Loucy (cell line): Measurements from ENCODE around the gene ACOXL.

Experiments
- H2AFZ ChIP-seq: fragments of 200-600 bp; sonication (generic); 2 replicates; pipeline ENCODE4 v1.6.0; 2016; ENCODE audit warnings: antibody characterized with exemption, mild to moderate bottlenecking, low read length, moderate library complexity
- H3F3A ChIP-seq: fragments of 200-600 bp; 2 replicates; pipeline ENCODE4 v1.6.0; 2016; ENCODE audit warnings: antibody characterized with exemption, low read depth, mild to moderate bottlenecking
- H3K27me3 ChIP-seq: fragments of 200-600 bp; sonication (generic); 2 replicates; pipeline ENCODE4 v1.6.1; 2014; ENCODE audit warnings: low read length, mild to moderate bottlenecking; ENCODE audit not compliant: insufficient read depth, poor library complexity, severe bottlenecking
- H3K36me3 ChIP-seq: fragments of 200-600 bp; sonication (generic); 2 replicates; pipeline ENCODE4 v1.6.1; 2016; ENCODE audit warnings: low read length; ENCODE audit not compliant: insufficient read depth
- H3K4me1 ChIP-seq: fragments of 200-600 bp; sonication (generic); 2 replicates; pipeline ENCODE4 v1.5.1; 2014; ENCODE audit warnings: low read length, mild to moderate bottlenecking; ENCODE audit not compliant: insufficient read depth, poor library complexity, severe bottlenecking
- H3K4me2 ChIP-seq: fragments of 200-600 bp; sonication (generic); 2 replicates; pipeline ENCODE4 v1.6.0; 2014; ENCODE audit warnings: antibody characterized with exemption, low read length, low read depth, mild to moderate bottlenecking; ENCODE audit not compliant: poor library complexity, severe bottlenecking
- H3K4me3 ChIP-seq: fragments of 200-600 bp; sonication (generic); 2 replicates; pipeline ENCODE4 v1.5.1; 2014; ENCODE audit warnings: low read length, mild to moderate bottlenecking, mixed read lengths; ENCODE audit not compliant: poor library complexity, severe bottlenecking
- H3K79me2 ChIP-seq: fragments of 200-600 bp; sonication (generic); 2 replicates; pipeline ENCODE4 v1.6.1; 2014; ENCODE audit warnings: low read length; ENCODE audit not compliant: insufficient read depth
- H3K9ac ChIP-seq: fragments of 200-600 bp; sonication (generic); 2 replicates; pipeline ENCODE4 v1.6.0; 2014; ENCODE audit warnings: mild to moderate bottlenecking, low read depth, low read length, moderate library complexity; ENCODE audit not compliant: poor library complexity, severe bottlenecking
- H3K9me2 ChIP-seq: fragments of 200-600 bp; sonication (generic); replicated peaks from 2 replicates; pipeline ENCODE4 v1.6.1; 2016; ENCODE audit warnings: low read depth, low read length, mixed read lengths
- H3K9me3 ChIP-seq: fragments of 200-600 bp; sonication (generic); 2 replicates; pipeline ENCODE4 v1.6.1; 2014; ENCODE audit warnings: mild to moderate bottlenecking, antibody characterized with exemption, low read length, low read depth; ENCODE audit not compliant: insufficient read depth
- H4K20me1 ChIP-seq: fragments of 200-600 bp; sonication (generic); 2 replicates; pipeline ENCODE4 v1.6.0; 2014; ENCODE audit warnings: antibody characterized with exemption, low read length, mild to moderate bottlenecking; ENCODE audit not compliant: insufficient read depth, poor library complexity, severe bottlenecking
- CTCF ChIP-seq: fragments of 200-600 bp; sonication (generic); conservative IDR thresholded peaks from 2 replicates; pipeline ENCODE4 v1.5.1; 2014; ENCODE audit warnings: mild to moderate bottlenecking, antibody characterized with exemption, low read length
- EZH2phosphoT487 ChIP-seq: fragments of 200-600 bp; IDR thresholded peaks from 2 replicates; pipeline ENCODE4 v1.6.1; 2018; ENCODE audit warnings: antibody characterized with exemption, mild to moderate bottlenecking, moderate library complexity, borderline replicate concordance

ACOXL gene

GRCh38 chr2:110784047-110784631 is 51.8 kb downstream of the ACOXL start:
- H3K4me2 ChIP-seq, result no peak overlapping the region
- H3K9ac ChIP-seq, result no peak overlapping the region
- TF ChIP-seq CTCF (no peak), EZH2phosphoT487 (no peak)
- no peaks in the 10 kb centered on the region for H3K79me2 ChIP-seq
- H4K20me1 ChIP-seq, result no peaks in the 10 kb centered on the region
- H3K4me3 ChIP-seq, result no peak overlapping the region
- H3K9me3 ChIP-seq, result no peaks in the 10 kb centered on the region
- H3F3A ChIP-seq, result no peaks in the 10 kb centered on the region
- no peaks in the 10 kb centered on the region for H3K27me3 ChIP-seq
- no peaks in the 10 kb centered on the region for H3K9me2 ChIP-seq
- H3K4me1 ChIP-seq, result peaks cover 1% of the 10 kb centered on the region
- H2AFZ ChIP-seq, result no peak overlapping the region
- no peaks in the 10 kb centered on the region for H3K36me3 ChIP-seq

GRCh38 chr2:110785439-110785838 is 53.1 kb downstream of the ACOXL start:
- H3K27me3 ChIP-seq, result no peaks in the 10 kb centered on the region
- H4K20me1 ChIP-seq, result no peaks in the 10 kb centered on the region
- no peak overlapping the region for H2AFZ ChIP-seq
- no peak overlapping the region for H3K9ac ChIP-seq
- H3K79me2 ChIP-seq, result no peaks in the 10 kb centered on the region
- H3K4me3 ChIP-seq, result no peak overlapping the region
- H3F3A ChIP-seq, result no peaks in the 10 kb centered on the region
- no peaks in the 10 kb centered on the region for H3K9me3 ChIP-seq
- H3K9me2 ChIP-seq, result no peaks in the 10 kb centered on the region
- no peak overlapping the region for H3K4me2 ChIP-seq
- no peaks in the 10 kb centered on the region for H3K4me1 ChIP-seq
- TF ChIP-seq CTCF (no peak), EZH2phosphoT487 (no peak)
- no peaks in the 10 kb centered on the region for H3K36me3 ChIP-seq

- no peak overlapping the region for H3K4me2 ChIP-seq
Measured at GRCh38 chr2:110788976-110789375, 56.6 kb downstream of the ACOXL start.

More at GRCh38 chr2:110788976-110789375, 56.6 kb downstream of the ACOXL start:
- no peaks in the 10 kb centered on the region for H4K20me1 ChIP-seq
- no peak overlapping the region for H3K4me3 ChIP-seq
- no peak overlapping the region for H3K9ac ChIP-seq
- no peaks in the 10 kb centered on the region for H3K36me3 ChIP-seq
- no peak overlapping the region for H2AFZ ChIP-seq
- H3K4me1 ChIP-seq, result peaks cover 14% of the 10 kb centered on the region
- H3K9me3 ChIP-seq, result no peaks in the 10 kb centered on the region
- no peaks in the 10 kb centered on the region for H3K79me2 ChIP-seq
- H3F3A ChIP-seq, result no peaks in the 10 kb centered on the region
- no peaks in the 10 kb centered on the region for H3K9me2 ChIP-seq
- TF ChIP-seq EZH2phosphoT487 (no peak), CTCF (no peak)
- no peaks in the 10 kb centered on the region for H3K27me3 ChIP-seq
